ENCODE measurements around the gene DDX4.
"Not testable (repeated sequence)": the region's sequence is repeated elsewhere in the genome, so short reads cannot be mapped to it uniquely, and the experiment has no call there.

DDX4 gene

DNA sequence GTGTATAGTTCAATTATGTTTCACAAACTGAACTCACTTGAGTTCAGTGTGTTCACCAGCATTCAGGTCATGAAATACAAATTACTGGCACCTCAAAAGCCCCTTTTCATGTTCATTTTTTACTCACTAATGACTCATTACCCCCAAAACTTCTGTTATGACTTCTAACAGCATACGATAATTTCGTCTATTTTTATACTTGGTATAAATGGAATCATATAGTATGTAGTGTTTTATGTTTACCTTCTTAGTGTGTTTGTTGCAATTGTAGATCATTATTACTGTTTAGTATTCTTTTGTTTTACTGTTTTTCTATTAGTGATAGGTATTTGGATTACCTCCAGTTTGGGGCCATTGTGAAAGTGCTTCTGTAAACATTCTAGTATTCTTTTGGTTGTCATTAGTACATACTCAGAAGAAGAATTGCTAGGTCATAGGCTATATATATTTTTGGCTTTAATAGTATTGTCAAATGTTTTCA, 33.4 kb downstream of the DDX4 start:
- H3K4me3 ChIP-seq (ENCODE audit: low read depth, low read length): no peak overlapping the region
- TF ChIP-seq CTCF (IDR thresholded peaks at IDR 0.05; ENCODE audit: borderline replicate concordance, insufficient read depth, low read depth, low read length): no peak

- no peak for TF ChIP-seq CTCF (IDR thresholded peaks at IDR 0.05; ENCODE audit: borderline replicate concordance, insufficient read depth, low read depth, low read length)
- H3K4me3 ChIP-seq (ENCODE audit: low read depth, low read length): no peak overlapping the region
Measured at GRCh38 chr5:55773057-55773456, 35.2 kb downstream of the DDX4 start.

DNA sequence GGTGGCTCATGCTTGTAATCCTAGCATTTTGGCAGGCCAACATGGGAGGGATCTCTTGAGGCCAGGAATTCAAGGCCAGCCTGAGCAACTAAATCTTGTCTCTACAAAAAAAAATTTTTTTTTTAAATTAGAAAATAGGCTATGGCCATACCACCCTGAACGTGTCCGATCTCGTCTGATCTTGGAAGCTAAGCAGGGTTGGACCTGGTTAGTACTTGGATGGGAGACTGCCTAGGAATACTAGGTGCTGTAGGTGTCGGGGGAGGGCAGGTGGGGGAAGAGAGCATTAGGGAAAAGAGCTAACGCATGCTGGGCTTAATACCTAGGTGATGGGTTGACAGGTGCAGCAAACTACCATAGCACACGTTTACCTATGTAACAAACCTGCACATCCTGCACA, 39.5 kb downstream of the DDX4 start:
- no peak overlapping the region for H3K4me3 ChIP-seq (ENCODE audit: low read depth, low read length)
- TF ChIP-seq CTCF (IDR thresholded peaks at IDR 0.05; ENCODE audit: borderline replicate concordance, insufficient read depth, low read depth, low read length): no peak

- no peak overlapping the region for H3K4me3 ChIP-seq (ENCODE audit: low read depth, low read length)
- no peak for TF ChIP-seq CTCF (IDR thresholded peaks at IDR 0.05; ENCODE audit: borderline replicate concordance, insufficient read depth, low read depth, low read length)
Measured at GRCh38 chr5:55800924-55801323, 63.1 kb downstream of the DDX4 start.

DNA sequence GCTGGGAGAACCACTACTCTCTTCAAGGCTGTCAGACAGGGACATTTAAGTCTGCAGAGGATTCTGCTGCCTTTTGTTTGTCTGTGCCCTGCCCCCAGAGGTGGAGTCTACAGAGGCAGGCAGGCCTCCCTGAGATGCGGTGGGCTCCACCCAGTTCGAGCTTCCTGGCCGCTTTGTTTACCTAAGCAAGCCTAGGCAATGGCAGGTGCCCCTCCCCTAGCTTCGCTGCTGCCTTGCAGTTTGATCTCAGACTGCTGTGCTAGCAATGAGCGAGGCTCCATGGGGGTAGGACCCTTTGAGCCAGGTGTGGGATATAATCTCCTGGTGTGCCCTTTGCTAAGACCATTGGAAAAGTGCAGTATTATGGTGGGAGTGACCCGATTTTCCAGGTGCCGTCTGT, 71.0 kb downstream of the DDX4 start:
- not testable (repeated sequence) for H3K4me3 ChIP-seq (ENCODE audit: low read depth, low read length)

DNA sequence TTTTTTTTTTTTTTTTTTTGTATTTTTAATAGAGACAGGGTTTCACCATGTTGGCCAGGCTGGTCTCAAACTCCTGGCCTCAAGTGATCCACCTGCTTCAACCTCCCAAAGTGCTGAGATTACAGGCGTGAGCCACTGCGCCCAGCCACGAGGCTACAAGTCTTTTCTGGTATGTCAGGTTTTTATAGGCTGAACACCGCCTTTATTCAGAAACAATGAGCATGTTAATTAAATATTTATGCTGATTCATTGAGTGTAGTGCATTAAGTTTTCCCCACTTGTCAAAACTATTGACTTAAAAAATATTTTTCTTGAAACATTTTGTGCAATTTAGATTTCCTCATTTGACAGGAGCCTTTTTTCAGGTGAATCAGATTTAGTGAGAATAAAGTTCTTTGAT, 78.1 kb downstream of the DDX4 start:
- not testable (repeated sequence) for H3K4me3 ChIP-seq (ENCODE audit: low read depth, low read length)

GRCh38 chr5:55816342-55816741, 78.5 kb downstream of the DDX4 start:
- no peak overlapping the region for H3K4me3 ChIP-seq (ENCODE audit: low read depth, low read length)
- TF ChIP-seq CTCF (IDR thresholded peaks at IDR 0.05; ENCODE audit: borderline replicate concordance, insufficient read depth, low read depth, low read length): no peak

DNA sequence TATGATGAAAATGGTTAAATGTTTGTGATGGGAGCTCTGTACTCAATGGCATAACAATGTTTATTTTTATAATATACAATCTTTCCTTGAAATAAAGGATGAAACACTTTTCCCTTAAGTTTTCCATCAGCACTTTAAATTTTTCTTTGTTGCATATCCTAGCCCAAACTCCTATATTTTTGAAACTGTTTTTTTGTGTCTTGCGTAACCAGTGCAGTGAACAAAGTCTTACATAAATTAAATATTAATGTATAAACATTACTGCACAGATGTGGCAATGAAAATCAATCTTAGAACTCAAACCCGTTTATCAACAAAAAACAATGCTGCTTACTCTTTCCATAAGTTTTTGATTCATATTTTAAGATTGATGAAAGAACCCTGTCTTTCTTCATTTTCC, 79.2 kb downstream of the DDX4 start:
- no peak for TF ChIP-seq CTCF (IDR thresholded peaks at IDR 0.05; ENCODE audit: borderline replicate concordance, insufficient read depth, low read depth, low read length)
- H3K4me3 ChIP-seq (ENCODE audit: low read depth, low read length): no peak overlapping the region

All from GM12875 (cell line).